Gastrocnemius medialis (tissue), 4 donors: ENCODE results near the gene RPL6.

Experiments used
- CTCF ChIP-seq, 5 experiments: fragments of 450-650 bp in 3 of 5; fragments of 200-600 bp in 2 of 5; sonication (generic) in 2 of 5; IDR thresholded peaks in 4 of 5; conservative IDR thresholded peaks in 1 of 5; 1 replicate in 4 of 5; 2 replicates in 1 of 5; pipeline ENCODE4 v1.5.1; 2016 to 2019; ENCODE audit warnings: antibody characterized with exemption in 5 of 5, mild to moderate bottlenecking in 3 of 5, moderate library complexity in 3 of 5
- POLR2A ChIP-seq, 2 donors: fragments of 450-650 bp; IDR thresholded peaks; one replicate each; pipeline ENCODE4 v1.6.1; 2017; ENCODE audit warnings: antibody characterized with exemption in 2 of 2, mild to moderate bottlenecking in 2 of 2, moderate library complexity in 2 of 2

DNA sequence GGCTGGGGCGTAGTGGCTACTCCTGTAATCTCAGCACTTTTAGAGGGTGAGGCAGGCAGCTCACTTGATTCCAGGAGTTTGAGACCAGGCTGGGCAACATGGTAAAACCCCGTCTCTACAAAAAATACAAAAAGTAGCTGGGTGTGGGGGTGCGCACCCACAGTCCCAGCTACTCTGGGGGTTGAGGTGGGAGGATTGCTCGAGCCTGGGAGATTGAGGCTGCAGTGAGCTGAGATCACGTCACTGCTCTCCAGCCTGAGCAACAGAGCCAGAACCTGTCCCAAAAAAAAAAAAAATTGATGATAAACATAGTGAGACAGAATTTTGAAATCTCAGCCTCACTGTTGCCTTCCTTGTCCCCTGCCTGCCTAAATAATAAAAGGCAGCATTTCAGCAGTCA, 49.3 kb upstream of the RPL6 start:
- TF ChIP-seq CTCF (IDR thresholded peaks at IDR 0.05 in 4 of 5, conservative IDR thresholded peaks at IDR 0.05 in 1 of 5) (no peak), POLR2A (IDR thresholded peaks at IDR 0.05) (no peak)
